ENCODE data around the gene PLIN4. TPM values are rescaled to one million over a fixed set of nuclear protein-coding genes. Genes with fewer than 3 reads are reported as not detected.

The PLIN4 gene
- total RNA-seq, 2 donors from 2014 or later: 3.4 to 7.1 TPM

DNA sequence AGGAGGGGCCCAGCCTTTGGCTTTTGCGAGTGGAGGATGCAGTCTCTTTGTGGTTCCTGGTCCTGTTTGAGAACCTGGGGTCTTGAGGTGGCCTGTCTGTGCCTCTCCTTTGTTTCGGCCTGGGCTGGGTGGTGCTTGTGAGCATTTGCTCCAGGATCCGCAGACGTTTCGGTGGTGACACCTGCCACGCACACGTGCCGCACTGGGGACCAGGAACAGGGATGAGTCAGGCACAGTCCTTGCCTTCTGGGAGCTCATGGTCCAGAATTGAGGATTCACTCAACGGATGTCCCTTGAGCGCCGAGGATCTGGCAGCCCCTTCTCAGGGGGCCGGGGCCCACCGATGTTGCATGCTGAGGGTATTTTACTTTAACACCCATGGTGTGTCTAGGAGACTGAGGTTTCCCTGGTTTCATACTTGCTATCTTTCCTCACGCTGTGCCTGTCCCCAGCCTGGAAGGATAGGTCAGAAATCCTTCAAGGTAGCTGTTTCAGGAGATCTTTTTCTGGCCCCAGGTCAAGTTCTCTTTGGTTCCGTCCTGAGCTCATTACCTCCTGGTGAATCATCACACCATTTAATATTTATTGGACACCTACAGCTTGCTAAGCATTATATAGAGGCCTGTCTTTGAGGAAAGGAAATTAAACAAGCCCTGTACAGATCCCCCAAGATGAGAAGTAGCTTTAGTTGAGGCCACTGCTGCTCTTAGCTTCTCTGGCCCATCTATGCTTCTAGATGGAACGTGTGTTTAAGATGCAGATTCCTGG lies 41.1 kb downstream of the PLIN4 start:
- Histone ChIP-seq H3K27ac (no peak overlapping the region), H3K27me3 (replicated peaks; ENCODE audit: insufficient read depth) (no peaks in the 10 kb centered on the region), H3K9me3 (no peaks in the 10 kb centered on the region), H3K4me3 (no peak overlapping the region), H3K36me3 (peaks cover 20% of the 10 kb centered on the region), H3K4me1 (ENCODE audit: control insufficient read depth in 1 of 2, low read depth in 2 of 2) (peaks cover 19 to 24% of the 10 kb centered on the region in 2 donors)
- ATAC-seq (ENCODE audit: insufficient number of reproducible peaks, low FRiP score, low read depth) (no peak), DNase-seq (ENCODE audit: low spot score) (no peak)
- TF ChIP-seq, protein P1, sequence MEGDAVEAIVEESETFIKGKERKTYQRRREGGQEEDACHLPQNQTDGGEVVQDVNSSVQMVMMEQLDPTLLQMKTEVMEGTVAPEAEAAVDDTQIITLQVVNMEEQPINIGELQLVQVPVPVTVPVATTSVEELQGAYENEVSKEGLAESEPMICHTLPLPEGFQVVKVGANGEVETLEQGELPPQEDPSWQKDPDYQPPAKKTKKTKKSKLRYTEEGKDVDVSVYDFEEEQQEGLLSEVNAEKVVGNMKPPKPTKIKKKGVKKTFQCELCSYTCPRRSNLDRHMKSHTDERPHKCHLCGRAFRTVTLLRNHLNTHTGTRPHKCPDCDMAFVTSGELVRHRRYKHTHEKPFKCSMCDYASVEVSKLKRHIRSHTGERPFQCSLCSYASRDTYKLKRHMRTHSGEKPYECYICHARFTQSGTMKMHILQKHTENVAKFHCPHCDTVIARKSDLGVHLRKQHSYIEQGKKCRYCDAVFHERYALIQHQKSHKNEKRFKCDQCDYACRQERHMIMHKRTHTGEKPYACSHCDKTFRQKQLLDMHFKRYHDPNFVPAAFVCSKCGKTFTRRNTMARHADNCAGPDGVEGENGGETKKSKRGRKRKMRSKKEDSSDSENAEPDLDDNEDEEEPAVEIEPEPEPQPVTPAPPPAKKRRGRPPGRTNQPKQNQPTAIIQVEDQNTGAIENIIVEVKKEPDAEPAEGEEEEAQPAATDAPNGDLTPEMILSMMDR (IDR thresholded peaks at IDR 0.05): no peak

DNA sequence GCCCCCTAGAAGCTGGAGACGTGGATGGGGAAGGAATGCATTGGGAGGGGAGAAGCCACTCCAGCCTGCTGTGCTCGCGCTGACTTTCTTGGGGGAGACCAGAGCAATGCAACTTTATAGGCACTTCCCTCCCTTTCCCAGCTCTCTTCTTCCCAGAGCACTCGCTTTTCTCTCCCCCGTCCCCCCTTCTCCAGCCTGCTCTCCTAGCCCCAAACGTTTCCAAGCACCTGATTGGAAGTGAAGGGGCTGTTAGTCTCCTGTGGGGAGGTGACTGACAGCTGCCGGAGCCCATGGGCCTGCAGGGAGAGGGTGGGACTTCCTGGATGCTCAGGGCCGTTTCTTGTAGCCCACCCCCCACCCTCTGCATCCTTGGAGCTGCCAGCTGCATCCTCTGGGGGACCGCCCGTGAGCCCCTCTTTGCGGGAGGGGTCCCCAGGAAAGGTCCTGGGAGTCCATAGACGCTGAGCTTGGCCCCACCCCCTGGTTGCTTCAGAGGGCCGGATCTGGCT lies 43.7 kb downstream of the PLIN4 start:
- peaks cover 17% of the 10 kb centered on the region for H3K36me3 ChIP-seq
- H3K4me3 ChIP-seq: peak overlapping the region; percentile 51
- peaks cover 22 to 29% of the 10 kb centered on the region in 2 donors for H3K4me1 ChIP-seq (ENCODE audit: control insufficient read depth in 1 of 2, low read depth in 2 of 2)
- no peak for ATAC-seq (ENCODE audit: insufficient number of reproducible peaks, low FRiP score, low read depth)
- H3K9me3 ChIP-seq: no peaks in the 10 kb centered on the region
- H3K27ac ChIP-seq: no peak overlapping the region
- no peak for DNase-seq (ENCODE audit: low spot score)
- TF ChIP-seq, protein P1 (IDR thresholded peaks at IDR 0.05): no peak
- H3K27me3 ChIP-seq (replicated peaks; ENCODE audit: insufficient read depth): no peaks in the 10 kb centered on the region

DNA sequence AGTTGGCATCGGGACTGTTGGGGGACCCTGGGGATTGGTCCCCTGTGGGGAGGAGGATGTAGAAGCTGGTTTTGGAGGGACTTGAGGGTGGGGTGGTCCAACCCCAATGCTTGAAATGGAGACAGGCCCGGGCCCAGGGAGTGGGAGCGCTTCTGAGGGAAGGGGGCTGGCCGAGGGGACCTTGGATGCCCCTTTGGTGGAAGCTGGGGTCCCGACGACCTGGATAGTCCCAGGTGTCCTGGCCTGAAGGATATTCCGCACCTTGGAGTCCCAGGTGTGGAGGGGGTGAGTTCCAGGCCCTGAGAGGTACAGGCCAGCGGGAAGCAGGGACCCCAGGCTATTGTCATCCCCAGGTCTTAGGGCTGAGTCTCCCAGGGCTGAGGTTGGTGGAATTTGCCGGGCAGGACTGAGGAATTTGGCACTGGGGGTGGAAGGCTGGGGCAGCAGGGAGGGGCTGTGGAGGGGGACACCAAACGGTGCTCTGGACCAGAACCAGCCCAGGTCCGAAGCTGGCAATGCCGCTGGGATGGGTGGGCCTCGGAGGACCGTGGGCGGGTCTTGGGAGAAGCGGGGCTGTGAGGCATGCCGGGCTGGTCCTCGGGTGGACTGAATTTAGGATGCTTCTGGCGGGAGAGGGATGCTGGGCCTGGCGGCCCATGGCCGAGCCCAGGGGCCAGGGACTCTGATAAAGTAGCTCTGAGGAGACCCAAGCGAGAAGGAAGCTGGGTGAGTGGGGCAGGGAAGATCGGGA lies 44.3 kb downstream of the PLIN4 start:
- Histone ChIP-seq H3K27me3 (replicated peaks; ENCODE audit: insufficient read depth) (no peaks in the 10 kb centered on the region), H3K27ac (no peak overlapping the region), H3K4me3 (peak overlapping the region; percentile 51), H3K36me3 (peaks cover 17% of the 10 kb centered on the region), H3K9me3 (no peaks in the 10 kb centered on the region), H3K4me1 (ENCODE audit: control insufficient read depth in 1 of 2, low read depth in 2 of 2) (peaks cover 22 to 29% of the 10 kb centered on the region in 2 donors)
- DNase-seq (ENCODE audit: low spot score) (no peak), ATAC-seq (ENCODE audit: insufficient number of reproducible peaks, low FRiP score, low read depth) (no peak)
- TF ChIP-seq, protein P1 (IDR thresholded peaks at IDR 0.05): no peak

DNA sequence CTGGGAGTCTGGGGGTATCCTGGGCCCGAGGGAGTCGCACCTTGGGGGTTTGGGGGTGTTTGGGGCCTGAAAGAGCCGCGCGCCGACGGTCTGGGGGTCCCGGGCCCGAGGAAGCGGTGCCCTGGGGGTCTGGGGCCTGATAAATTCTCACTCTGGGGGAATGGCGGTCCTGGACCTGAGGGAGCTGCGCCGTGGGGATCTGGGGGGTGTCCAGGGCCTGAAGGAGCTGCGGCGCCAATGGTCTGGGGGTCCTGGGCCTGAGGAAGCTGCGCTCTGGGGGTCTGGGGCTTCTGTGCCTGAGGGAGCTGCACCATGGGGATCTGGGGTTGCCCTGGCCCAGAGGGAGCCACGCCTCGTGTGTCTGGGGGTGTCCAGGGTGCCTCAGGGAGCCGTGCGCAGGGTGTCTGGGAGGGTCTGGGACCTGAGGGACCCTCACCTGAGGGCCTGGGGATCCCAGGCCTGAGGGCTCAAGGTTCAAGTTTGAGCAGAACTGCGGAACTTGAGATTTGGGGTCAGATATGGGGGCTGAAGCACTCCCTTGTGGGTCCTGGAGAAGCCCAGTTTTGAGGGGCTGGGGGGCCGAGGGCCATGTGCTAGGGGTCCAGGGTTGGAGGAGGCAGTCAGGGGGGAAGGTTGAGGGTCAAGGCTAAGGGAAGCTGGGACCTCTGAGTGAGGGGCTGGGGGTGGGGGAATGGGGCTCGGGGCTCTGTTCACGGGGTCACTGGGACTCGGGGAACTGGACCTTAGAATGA lies 45.1 kb downstream of the PLIN4 start:
- no peak for DNase-seq (ENCODE audit: low spot score)
- H3K4me3 ChIP-seq: peak overlapping the region; percentile 93
- H3K36me3 ChIP-seq: peaks cover 17% of the 10 kb centered on the region
- H3K9me3 ChIP-seq: no peaks in the 10 kb centered on the region
- H3K4me1 ChIP-seq (ENCODE audit: control insufficient read depth in 1 of 2, low read depth in 2 of 2): peaks cover 22 to 29% of the 10 kb centered on the region in 2 donors
- TF ChIP-seq, protein P1 (IDR thresholded peaks at IDR 0.05): no peak
- ATAC-seq (ENCODE audit: insufficient number of reproducible peaks, low FRiP score, low read depth): no peak
- H3K27me3 ChIP-seq (replicated peaks; ENCODE audit: insufficient read depth): no peaks in the 10 kb centered on the region
- H3K27ac ChIP-seq: no peak overlapping the region

Data from thoracic aorta (tissue), 2 donors.